Endodermal cell (in vitro differentiated cells): ENCODE measurements around the gene PHF2. TPM values are rescaled to one million over a fixed set of nuclear protein-coding genes. Genes with fewer than 3 reads are reported as not detected.
A peak's percentile ranks its signal among the peaks of the same experiment; 100 is the strongest.

ENCODE experiments used
- DNase-seq: peaks from one replicate; pipeline ENCODE4 v3.0.0-alpha.2; 2017
- H3K27ac ChIP-seq: 2 replicates; pipeline ENCODE4 v1.5.1; 2013; ENCODE audit warnings: mild to moderate bottlenecking, low read depth, low read length, moderate library complexity
- H3K27me3 ChIP-seq: 2 replicates; pipeline ENCODE4 v1.6.1; 2013; ENCODE audit warnings: mild to moderate bottlenecking, low read length, moderate library complexity; ENCODE audit not compliant: insufficient read depth, control insufficient read depth, poor library complexity, severe bottlenecking
- H3K36me3 ChIP-seq: 2 replicates; pipeline ENCODE4 v1.7.0; 2013; ENCODE audit warnings: mild to moderate bottlenecking, low read length, moderate library complexity; ENCODE audit not compliant: control insufficient read depth, insufficient read depth
- H3K4me1 ChIP-seq: one replicate; pipeline ENCODE4 v1.7.0; 2013; ENCODE audit warnings: low read length; ENCODE audit not compliant: control insufficient read depth, insufficient read depth
- H3K4me3 ChIP-seq: 2 replicates; pipeline ENCODE4 v1.5.1; 2013; ENCODE audit warnings: mild to moderate bottlenecking, low read length, moderate library complexity
- H3K9ac ChIP-seq: 2 replicates; pipeline ENCODE4 v1.6.1; 2013; ENCODE audit warnings: mild to moderate bottlenecking, low read length, moderate library complexity; ENCODE audit not compliant: poor library complexity, severe bottlenecking; ENCODE audit errors: extremely low read depth
- H3K9me3 ChIP-seq: 2 replicates; pipeline ENCODE4 v1.6.1; 2013; ENCODE audit warnings: mild to moderate bottlenecking, low read length, moderate library complexity; ENCODE audit not compliant: control insufficient read depth
- H3K27ac Mint-ChIP-seq: 2 replicates; pipeline ENCODE4 v1.8.0; 2020; ENCODE audit warnings: mixed read lengths
- H3K27me3 Mint-ChIP-seq: 2 replicates; pipeline ENCODE4 v1.8.0; 2021; ENCODE audit warnings: mild to moderate bottlenecking, mixed read lengths; ENCODE audit not compliant: insufficient read depth
- H3K36me3 Mint-ChIP-seq: 2 replicates; pipeline ENCODE4 v1.8.0; 2020; ENCODE audit warnings: low read depth, mixed read lengths
- H3K4me1 Mint-ChIP-seq: 2 replicates; pipeline ENCODE4 v1.8.0; 2020; ENCODE audit warnings: mixed read lengths
- H3K4me3 Mint-ChIP-seq: 2 replicates; pipeline ENCODE4 v1.8.0; 2020; ENCODE audit warnings: mild to moderate bottlenecking, moderate library complexity, mixed read lengths
- H3K9me3 Mint-ChIP-seq: 2 replicates; pipeline ENCODE4 v1.8.0; 2020; ENCODE audit warnings: mild to moderate bottlenecking, mixed read lengths
- CTCF ChIP-seq: fragments of 200-600 bp; sonication (generic); conservative IDR thresholded peaks from 2 replicates; pipeline ENCODE4 v1.5.0; 2021; ENCODE audit warnings: antibody characterized with exemption, mild to moderate bottlenecking
- WGBS, 2 experiments: methylation state at CpG; one replicate each; pipeline versions ENCODE4 v1.1.5 to v1.1.7; 2013; ENCODE audit warnings: missing lambda C conversion rate in 2 of 2, mixed read lengths in 1 of 2; ENCODE audit not compliant: insufficient coverage in 1 of 2, insufficient read length in 1 of 2; 5-methylcytosine and 5-hydroxymethylcytosine counted together
- total RNA-seq, 2 donors: library from RNA; stranded (reverse); fragmentation: NEBNext Ultra II Directional in 1 of 2; extraction: Animal tissue kit (Norgen Biotek cat#: 25700) in 1 of 2; gene quantifications; 2 replicates in 1 of 2; 3 replicates in 1 of 2; pipeline ENCODE4 v1.2.1, GENCODE V29; 2021

PHF2 gene
- total RNA-seq, 2 donors from 2014 or later, result 17.1 to 20.2 TPM

DNA sequence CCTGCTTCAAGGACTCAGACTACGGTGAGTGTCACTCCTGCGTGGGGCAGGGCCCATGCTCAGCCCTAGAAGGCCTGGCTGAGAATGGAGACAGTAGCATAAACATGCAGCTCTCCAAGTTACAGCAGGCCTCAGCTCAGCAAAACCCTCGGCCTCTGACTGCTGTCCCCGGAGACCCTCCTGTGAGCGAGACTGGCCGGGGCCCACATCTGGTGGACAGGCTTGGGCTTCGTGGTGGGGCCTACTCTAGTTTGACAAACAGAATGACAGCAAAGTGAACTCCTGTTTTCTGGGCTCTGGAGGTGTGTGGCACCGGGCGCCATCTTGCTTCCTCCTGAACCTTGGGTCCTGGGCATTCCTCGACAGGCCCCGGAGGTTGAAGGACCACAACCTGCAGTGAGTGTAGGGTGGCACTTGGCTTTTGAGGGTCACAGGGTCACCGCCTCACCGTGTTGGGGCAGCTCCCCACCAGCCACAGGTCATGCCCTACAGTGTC, 97.5 kb downstream of the PHF2 start:
- Mint-ChIP-seq H3K27ac (no peak overlapping the region), H3K4me1 (no peaks in the 10 kb centered on the region), H3K36me3 (peaks cover 18% of the 10 kb centered on the region), H3K27me3 (no peaks in the 10 kb centered on the region), H3K9me3 (no peaks in the 10 kb centered on the region), H3K4me3 (no peak overlapping the region)
- Histone ChIP-seq H3K9ac (no peak overlapping the region), H3K27ac (no peak overlapping the region), H3K4me1 (no peaks in the 10 kb centered on the region), H3K36me3 (no peaks in the 10 kb centered on the region), H3K27me3 (no peaks in the 10 kb centered on the region), H3K9me3 (no peaks in the 10 kb centered on the region), H3K4me3 (no peak overlapping the region)
- TF ChIP-seq CTCF, result no peak
- WGBS, 2 experiments, result 96 to 98% methylated on average over 12 to 13 of the region's 13 CpGs
- DNase-seq, result no peak

GRCh38 chr9:93674580-93675335, 98.4 kb downstream of the PHF2 start:
- Histone ChIP-seq H3K9ac (no peak overlapping the region), H3K27me3 (no peaks in the 10 kb centered on the region), H3K4me1 (no peaks in the 10 kb centered on the region), H3K4me3 (no peak overlapping the region), H3K27ac (no peak overlapping the region), H3K9me3 (no peaks in the 10 kb centered on the region), H3K36me3 (no peaks in the 10 kb centered on the region)
- TF ChIP-seq CTCF, result no peak
- DNase-seq, result peak; percentile 32
- 95 to 96% methylated on average over 4 to 14 of the region's 14 CpGs for WGBS, 2 experiments
- Mint-ChIP-seq H3K4me1 (no peaks in the 10 kb centered on the region), H3K4me3 (no peak overlapping the region), H3K27me3 (no peaks in the 10 kb centered on the region), H3K36me3 (peaks cover 18% of the 10 kb centered on the region), H3K27ac (no peak overlapping the region), H3K9me3 (no peaks in the 10 kb centered on the region)

GRCh38 chr9:93675336-93676150, 99.2 kb downstream of the PHF2 start:
- Mint-ChIP-seq H3K36me3 (peaks cover 17% of the 10 kb centered on the region), H3K4me3 (no peak overlapping the region), H3K4me1 (no peaks in the 10 kb centered on the region), H3K27me3 (no peaks in the 10 kb centered on the region), H3K27ac (no peak overlapping the region), H3K9me3 (no peaks in the 10 kb centered on the region)
- Histone ChIP-seq H3K27ac (no peak overlapping the region), H3K4me3 (no peak overlapping the region), H3K36me3 (no peaks in the 10 kb centered on the region), H3K27me3 (no peaks in the 10 kb centered on the region), H3K9ac (no peak overlapping the region), H3K9me3 (no peaks in the 10 kb centered on the region), H3K4me1 (no peaks in the 10 kb centered on the region)
- TF ChIP-seq CTCF, result no peak
- peak; percentile 23 for DNase-seq
- WGBS, 2 experiments, result 90 to 100% methylated on average over 6 to 16 of the region's 16 CpGs
